Aorta (tissue), 5 donors: ENCODE measurements around the gene BBOX1. TPM values are rescaled to one million over a fixed set of nuclear protein-coding genes. Genes with fewer than 3 reads are reported as not detected.
"Not testable (repeated sequence)": the region's sequence is repeated elsewhere in the genome, so short reads cannot be mapped to it uniquely, and the experiment has no call there.

Experiments
- ATAC-seq: fragments of 200-7000 bp; cut with Tn5 transposase; one replicate; pipeline ENCODE4 v1.9.1; 2022; ENCODE audit warnings: moderate library complexity; ENCODE audit not compliant: low FRiP score
- DNase-seq, 2 donors: peaks; one replicate each; pipeline ENCODE4 v3.0.0-alpha.2; 2020
- H3K27ac ChIP-seq, 2 donors: one replicate each; pipeline ENCODE4 v1.5.1; 2013; ENCODE audit warnings: low read length in 2 of 2, mild to moderate bottlenecking in 2 of 2, moderate library complexity in 2 of 2, control low read depth in 1 of 2, inconsistent platforms in 1 of 2, low read depth in 1 of 2
- H3K27me3 ChIP-seq, 2 donors: one replicate each; pipeline ENCODE4 v1.6.1; 2013; ENCODE audit warnings: control low read depth in 1 of 2, low read length in 1 of 2, mild to moderate bottlenecking in 1 of 2, moderate library complexity in 1 of 2; ENCODE audit not compliant: insufficient read depth in 2 of 2, control insufficient read depth in 1 of 2
- H3K36me3 ChIP-seq, 2 donors: one replicate each; pipeline ENCODE4 v1.6.1; 2013; ENCODE audit warnings: control low read depth in 1 of 2, low read length in 1 of 2, mild to moderate bottlenecking in 1 of 2; ENCODE audit not compliant: insufficient read depth in 2 of 2, control insufficient read depth in 1 of 2
- H3K4me1 ChIP-seq, 2 donors: one replicate each; pipeline ENCODE4 v1.6.1; 2013; ENCODE audit warnings: low read length in 2 of 2, control low read depth in 1 of 2, mild to moderate bottlenecking in 1 of 2, moderate library complexity in 1 of 2; ENCODE audit not compliant: insufficient read depth in 2 of 2, control insufficient read depth in 1 of 2
- H3K4me3 ChIP-seq, 2 donors: one replicate each; pipeline ENCODE4 v1.5.1; 2013; ENCODE audit warnings: low read length in 2 of 2, control low read depth in 1 of 2, mild to moderate bottlenecking in 1 of 2
- H3K9me3 ChIP-seq: one replicate; pipeline ENCODE4 v1.6.1; 2013; ENCODE audit warnings: mild to moderate bottlenecking, low read length; ENCODE audit not compliant: control insufficient read depth
- WGBS, 2 donors: extraction: QIAGEN DNeasy Blood & Tissue Kit; methylation state at CpG; one replicate each; pipeline ENCODE4 v1.1.7; 2013; 5-methylcytosine and 5-hydroxymethylcytosine counted together
- intact Hi-C, 2 donors: fragments of 100-400 bp; cut with DNase I; formaldehyde crosslinking; loops; one replicate each; pipeline versions ENCODE4 v1.14.2 to v1.15.0; 2022
- polyA plus RNA-seq, 2 donors: library from polyadenylated mRNA; stranded (reverse); fragments of 200-250 nt; gene quantifications; one replicate each; pipeline ENCODE4 v1.2.3, GENCODE V29; 2013
- total RNA-seq, 2 donors: library from RNA; stranded (reverse); fragmentation: NEBNext Ultra II Directional; extraction: Animal tissue kit (Norgen Biotek cat#: 25700); gene quantifications; one replicate each; pipeline ENCODE4 v1.2.1, GENCODE V29; 2021
- donor health status: healthy with polysubstance abuse.
- donor health status: Bipolar disorder and iron deficiency.
- donor health status: DM: no; HTN: no; CAD: no.
- donor health status: DM: no; HTN: no; CAD: no.
- donor health status: DM: yes; HTN: yes; CAD: no.

Gene BBOX1
- total and polyA plus RNA-seq, 4 donors, result 0.43 to 0.45 TPM; not detected in 2

- DNase-seq (no peak), ATAC-seq (no peak)
- H3K4me3 ChIP-seq, result no peak overlapping the region
- H3K4me1 ChIP-seq, result no peaks in the 10 kb centered on the region
- H3K27me3 ChIP-seq, result no peaks in the 10 kb centered on the region
- H3K9me3 ChIP-seq, result no peaks in the 10 kb centered on the region
- H3K27ac ChIP-seq, result no peak overlapping the region
- intact Hi-C loops, result no loop called here
- no peaks in the 10 kb centered on the region for H3K36me3 ChIP-seq
Measured at GRCh38 chr11:27084518-27084917, 43.9 kb downstream of the BBOX1 start.

GRCh38 chr11:27085111-27085510 lies 44.5 kb downstream of the BBOX1 start:
- H3K9me3 ChIP-seq, result no peaks in the 10 kb centered on the region
- H3K36me3 ChIP-seq, result no peaks in the 10 kb centered on the region
- H3K27ac ChIP-seq, result no peak overlapping the region
- no peak for ATAC-seq
- no peaks in the 10 kb centered on the region for H3K4me1 ChIP-seq
- no peak overlapping the region for H3K4me3 ChIP-seq
- intact Hi-C loops, result no loop called here
- DNase-seq, result no peak
- 50 to 57% methylated on average over 1 of the region's 1 CpG for WGBS, 2 donors
- H3K27me3 ChIP-seq, result no peaks in the 10 kb centered on the region

- Histone ChIP-seq H3K27ac (no peak overlapping the region), H3K27me3 (no peaks in the 10 kb centered on the region), H3K4me1 (no peaks in the 10 kb centered on the region), H3K9me3 (no peaks in the 10 kb centered on the region), H3K36me3 (no peaks in the 10 kb centered on the region), H3K4me3 (no peak overlapping the region)
- no peak for DNase-seq
- intact Hi-C loops, result no loop called here
- 0% methylated on average over 1 of the region's 1 CpG for WGBS, 2 donors
- ATAC-seq, result no peak
Measured at GRCh38 chr11:27085605-27086004, 45.0 kb downstream of the BBOX1 start.

GRCh38 chr11:27087432-27087831 lies 46.8 kb downstream of the BBOX1 start:
- H3K4me3 ChIP-seq, result no peak overlapping the region
- no peak overlapping the region for H3K27ac ChIP-seq
- no peaks in the 10 kb centered on the region for H3K4me1 ChIP-seq
- no peaks in the 10 kb centered on the region for H3K36me3 ChIP-seq
- WGBS, 2 donors, result 89% methylated on average over 2 of the region's 2 CpGs
- ATAC-seq, result no peak
- no peaks in the 10 kb centered on the region for H3K9me3 ChIP-seq
- intact Hi-C loops, result no loop called here
- DNase-seq, result no peak
- H3K27me3 ChIP-seq, result no peaks in the 10 kb centered on the region

GRCh38 chr11:27088353-27088752 lies 47.7 kb downstream of the BBOX1 start:
- Histone ChIP-seq H3K27ac (no peak overlapping the region), H3K4me1 (no peaks in the 10 kb centered on the region), H3K27me3 (no peaks in the 10 kb centered on the region), H3K4me3 (no peak overlapping the region), H3K36me3 (no peaks in the 10 kb centered on the region), H3K9me3 (no peaks in the 10 kb centered on the region)
- DNase-seq (no peak), ATAC-seq (no peak)
- intact Hi-C loops, result no loop called here

- no peak overlapping the region for H3K27ac ChIP-seq
Measured at GRCh38 chr11:27089746-27090145, 49.1 kb downstream of the BBOX1 start.

GRCh38 chr11:27090357-27090948 lies 49.8 kb downstream of the BBOX1 start:
- H3K4me1 ChIP-seq, H3K27me3 ChIP-seq, H3K4me3 ChIP-seq, H3K9me3 ChIP-seq, ATAC-seq, H3K27ac ChIP-seq, DNase-seq, intact Hi-C loops, H3K36me3 ChIP-seq: not testable (repeated sequence)
- WGBS, 2 donors, result 43 to 50% methylated on average over 5 of the region's 5 CpGs

More at GRCh38 chr11:27089746-27090145, 49.1 kb downstream of the BBOX1 start:
- no peaks in the 10 kb centered on the region for H3K36me3 ChIP-seq
- DNase-seq (no peak), ATAC-seq (no peak)
- WGBS, 2 donors, result 96 to 97% methylated on average over 2 of the region's 2 CpGs
- no peaks in the 10 kb centered on the region for H3K4me1 ChIP-seq
- H3K9me3 ChIP-seq, result no peaks in the 10 kb centered on the region
- no peak overlapping the region for H3K4me3 ChIP-seq
- intact Hi-C loops, result no loop called here
- no peaks in the 10 kb centered on the region for H3K27me3 ChIP-seq

- no peaks in the 10 kb centered on the region for H3K9me3 ChIP-seq
- intact Hi-C loops, result no loop called here
- H3K4me1 ChIP-seq, result peaks cover 0 to 3% of the 10 kb centered on the region in 2 donors
- WGBS, 2 donors, result 2 to 4% methylated on average over 2 of the region's 2 CpGs
- H3K27me3 ChIP-seq, result no peaks in the 10 kb centered on the region
- H3K36me3 ChIP-seq, result no peaks in the 10 kb centered on the region
- ATAC-seq (peak; percentile 48), DNase-seq (no peak)
- H3K4me3 ChIP-seq, result no peak overlapping the region
- peak overlapping the region in 1 of 2 donors; percentile 36 for H3K27ac ChIP-seq
Measured at GRCh38 chr11:27094120-27094519, 53.5 kb downstream of the BBOX1 start.

- peak; percentile 84 for ATAC-seq
- intact Hi-C loops, result no loop called here
- H3K9me3 ChIP-seq, result no peaks in the 10 kb centered on the region
- no peak for DNase-seq
- H3K27me3 ChIP-seq, result no peaks in the 10 kb centered on the region
- no peaks in the 10 kb centered on the region for H3K36me3 ChIP-seq
- no peak overlapping the region for H3K4me3 ChIP-seq
- H3K4me1 ChIP-seq, result peaks cover 0 to 3% of the 10 kb centered on the region in 2 donors
- no peak overlapping the region for H3K27ac ChIP-seq
- WGBS, 2 donors, result 59 to 62% methylated on average over 2 of the region's 2 CpGs
Measured at GRCh38 chr11:27095059-27095458, 54.4 kb downstream of the BBOX1 start.
